ENCODE data around the gene CCDC85C.

GRCh38 chr14:99514552-99515300 lies 89.3 kb downstream of the CCDC85C start:
- TF ChIP-seq JUND (IDR thresholded peaks at IDR 0.05) (no peak), POLR2AphosphoS5 (IDR thresholded peaks at IDR 0.05; ENCODE audit: low read depth, low read length) (no peak), MAX (IDR thresholded peaks at IDR 0.05; ENCODE audit: low read depth) (no peak), CTCF (IDR thresholded peaks at IDR 0.05) (no peak), RAD21 (IDR thresholded peaks at IDR 0.05; ENCODE audit: low read length) (no peak), GABPA (IDR thresholded peaks at IDR 0.05; ENCODE audit: low read depth) (no peak), SMC3 (IDR thresholded peaks at IDR 0.05; ENCODE audit: low read depth, low read length) (no peak), REST (IDR thresholded peaks at IDR 0.05; ENCODE audit: low read depth, low read length) (no peak), MXI1 (IDR thresholded peaks at IDR 0.05; ENCODE audit: low read depth, low read length) (no peak), RFX5 (IDR thresholded peaks at IDR 0.05; ENCODE audit: low read length) (no peak)
